Right ventricle myocardium inferior (tissue), 1 donor: ENCODE data around the gene TTI1. TPM values are rescaled to one million over a fixed set of nuclear protein-coding genes. Genes with fewer than 3 reads are reported as not detected.

Experiments used
- ATAC-seq: fragments of 200-7000 bp; cut with Tn5 transposase; one replicate; pipeline ENCODE4 v1.9.1; 2020; ENCODE audit warnings: mild to moderate bottlenecking, moderate library complexity
- DNase-seq: peaks from one replicate; pipeline ENCODE4 v3.0.0; 2021; ENCODE audit errors: missing footprints
- intact Hi-C: fragments of 100-400 bp; cut with DNase I; formaldehyde crosslinking; loops from one replicate; pipeline ENCODE4 v1.11.0; 2022
- total RNA-seq: library from RNA; stranded (reverse); fragmentation: NEBNext Ultra II Directional; extraction: Animal tissue kit (Norgen Biotek cat#: 25700); gene quantifications from one replicate; pipeline ENCODE4 v1.2.1, GENCODE V29; 2021
- donor health status: DM: no; HTN: yes; CAD: no; lungs with severe emphysema.

The TTI1 gene
- total RNA-seq, 1 donor from 2014 or later, result 12.4 TPM

- ATAC-seq (peak; percentile 90), DNase-seq (peak; percentile 95)
- intact Hi-C loops, result loop anchor here (1.0 to 10.0 kb wide), 3 partner anchors 107 to 303 kb away; partner anchors contain the start of gene TGM2
Observed at GRCh38 chr20:38057351-38057972, 24.2 kb upstream of the TTI1 start.

DNA sequence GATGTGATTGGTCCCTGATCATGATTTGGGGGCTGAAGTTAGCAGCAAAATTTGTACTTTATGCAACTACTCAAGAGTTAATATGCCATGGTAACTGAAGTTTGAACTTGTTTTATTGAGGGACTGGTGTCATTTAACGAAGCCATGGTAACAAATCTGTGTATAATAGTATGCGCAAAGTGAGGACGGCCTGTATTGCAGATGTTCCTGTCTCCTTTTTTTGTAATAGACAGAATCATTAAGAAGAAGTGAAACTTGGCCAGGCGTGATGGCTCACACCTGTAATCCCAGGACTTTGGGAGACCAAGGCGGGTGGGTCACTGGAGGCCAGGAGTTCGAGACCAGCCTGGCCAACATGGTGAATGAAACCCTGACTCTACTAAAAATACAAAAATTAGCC is 22.6 kb upstream of the TTI1 start:
- no peak for ATAC-seq
- no peak for DNase-seq
- intact Hi-C loops, result loop anchor here (2.0 to 10.0 kb wide), 2 partner anchors 109 to 301 kb away; partner anchors contain the start of gene TGM2

DNA sequence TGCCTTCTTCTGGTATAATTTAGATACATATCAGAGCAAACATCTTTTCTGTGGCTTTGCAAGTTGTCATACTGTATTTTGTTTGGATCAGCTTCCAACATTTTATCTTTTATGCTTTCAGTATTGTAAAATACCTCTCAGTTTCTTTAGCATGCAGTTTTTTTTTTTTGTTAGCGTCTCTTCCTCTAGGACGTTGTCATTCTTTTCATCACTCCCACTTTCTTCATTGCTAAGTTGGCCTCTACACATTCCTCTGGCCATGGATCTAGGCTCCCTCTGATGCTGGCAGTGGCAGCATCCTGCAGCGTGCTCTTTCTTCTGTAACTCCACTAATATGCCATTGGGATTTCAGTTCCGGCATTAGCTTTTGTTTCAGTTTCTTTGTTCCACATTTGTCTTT is 22.0 kb upstream of the TTI1 start:
- DNase-seq, result no peak
- intact Hi-C loops, result loop anchor here (10.0 kb wide), 1 partner anchor 300 kb away; no protein-coding TSS in a partner anchor
- no peak for ATAC-seq

DNA sequence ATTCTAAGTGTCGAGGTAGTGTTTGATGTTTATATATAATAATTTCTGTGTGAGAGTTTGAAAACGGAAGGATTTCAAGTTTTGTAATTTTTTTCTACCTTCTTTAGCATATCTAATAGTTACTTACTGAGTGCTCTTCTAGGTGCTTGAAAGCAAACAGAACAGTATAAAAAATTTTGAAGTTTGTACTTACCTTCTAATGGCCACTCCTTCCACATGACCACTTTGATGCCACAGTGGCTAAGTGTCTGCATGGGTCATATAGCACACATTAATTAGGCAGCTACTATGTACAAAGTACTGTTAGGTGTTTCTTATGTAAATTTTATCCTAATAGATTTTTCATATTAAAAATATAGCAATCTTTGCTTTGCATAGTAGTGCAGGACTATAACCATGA is 21.4 kb upstream of the TTI1 start:
- intact Hi-C loops, result loop anchor here (10.0 kb wide), 1 partner anchor 300 kb away; no protein-coding TSS in a partner anchor
- ATAC-seq, result no peak
- DNase-seq, result no peak

DNA sequence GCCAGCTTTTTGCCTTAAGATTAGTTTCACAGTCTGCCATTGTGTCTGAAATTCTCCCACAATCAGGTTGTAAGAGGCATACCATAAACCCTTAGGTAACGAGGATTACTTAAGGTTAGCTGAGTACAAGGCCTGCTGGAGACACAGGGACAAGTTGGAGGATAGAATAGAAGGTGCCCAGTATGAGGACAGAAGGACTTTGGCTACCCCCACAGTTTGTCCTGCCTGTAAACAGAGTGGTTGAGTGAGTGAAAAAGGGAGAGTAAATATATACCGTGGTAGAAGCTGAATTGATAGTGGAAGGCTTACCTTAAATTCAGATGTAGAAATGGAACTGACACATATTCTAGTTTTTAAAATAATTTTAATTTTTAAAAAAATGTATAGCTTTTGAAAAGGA is 19.6 kb upstream of the TTI1 start:
- intact Hi-C loops, result loop anchor here (10.0 kb wide), 1 partner anchor 298 kb away; no protein-coding TSS in a partner anchor
- DNase-seq, result no peak
- no peak for ATAC-seq

GRCh38 chr20:38050686-38051085 is 17.4 kb upstream of the TTI1 start:
- intact Hi-C loops, result loop anchor here (10.0 kb wide), 1 partner anchor 296 kb away; no protein-coding TSS in a partner anchor
- ATAC-seq (no peak), DNase-seq (no peak)

DNA sequence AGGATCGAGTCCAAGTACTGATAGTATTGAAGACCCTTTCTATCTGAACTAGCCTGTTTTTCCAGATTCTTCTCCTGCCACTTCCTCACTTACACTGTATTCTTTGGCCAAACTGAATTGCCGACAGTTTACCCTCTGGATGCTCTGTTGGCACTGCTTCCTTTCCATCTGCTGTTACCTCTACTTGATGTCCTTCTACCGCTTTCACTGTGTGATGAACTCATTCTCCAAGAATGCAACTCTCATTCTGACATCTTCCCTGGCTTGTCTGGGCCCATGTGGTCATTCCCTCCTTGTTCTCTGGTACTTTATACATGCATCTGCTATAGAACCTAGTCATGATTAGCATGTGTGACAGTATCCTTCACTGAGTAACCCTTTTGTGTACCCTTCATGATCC is 16.5 kb upstream of the TTI1 start:
- DNase-seq, result no peak
- intact Hi-C loops, result loop anchor here (5.0 to 10.0 kb wide), 2 partner anchors 147 to 295 kb away; partner anchors contain the start of gene VSTM2L
- no peak for ATAC-seq

- DNase-seq, result no peak
- intact Hi-C loops, result loop anchor here (5.0 kb wide), 1 partner anchor 144 kb away; the partner anchor contains the start of gene VSTM2L
- ATAC-seq, result peak; percentile 67
Observed at GRCh38 chr20:38046572-38046971, 13.3 kb upstream of the TTI1 start.

- DNase-seq, result no peak
- no peak for ATAC-seq
- intact Hi-C loops, result loop anchor here (5.0 kb wide), 1 partner anchor 142 kb away; the partner anchor contains the start of gene VSTM2L
Observed at GRCh38 chr20:38044685-38045084, 11.4 kb upstream of the TTI1 start.

GRCh38 chr20:38043512-38044300 is 10.4 kb upstream of the TTI1 start:
- no peak for ATAC-seq
- no peak for DNase-seq
- intact Hi-C loops, result no loop called here

- intact Hi-C loops, result no loop called here
- DNase-seq, result no peak
- ATAC-seq, result no peak
Observed at GRCh38 chr20:38040276-38040675, 7.0 kb upstream of the TTI1 start.

GRCh38 chr20:38036366-38036765 is 3.1 kb upstream of the TTI1 start:
- no peak for DNase-seq
- intact Hi-C loops, result no loop called here
- no peak for ATAC-seq

DNA sequence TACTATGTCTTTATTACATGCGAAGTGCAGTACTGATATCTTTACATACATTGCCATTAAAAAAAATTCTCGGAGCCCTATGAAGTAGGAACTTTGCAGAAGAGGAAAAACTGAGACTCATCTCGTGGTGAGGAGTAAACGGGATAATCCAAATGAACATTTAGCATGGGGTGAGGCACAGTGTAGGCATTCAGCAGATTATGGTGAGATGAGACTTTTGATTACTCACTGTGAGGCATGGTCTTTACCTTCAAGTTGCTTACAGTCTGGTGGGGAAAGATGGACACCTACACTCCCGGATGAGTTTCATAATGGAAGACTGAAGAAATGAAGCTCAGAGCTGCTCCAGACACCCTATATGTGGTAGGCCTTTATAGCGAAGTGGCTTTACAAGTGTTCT is 1.7 kb upstream of the TTI1 start:
- intact Hi-C loops, result no loop called here
- DNase-seq, result no peak
- ATAC-seq, result no peak

DNA sequence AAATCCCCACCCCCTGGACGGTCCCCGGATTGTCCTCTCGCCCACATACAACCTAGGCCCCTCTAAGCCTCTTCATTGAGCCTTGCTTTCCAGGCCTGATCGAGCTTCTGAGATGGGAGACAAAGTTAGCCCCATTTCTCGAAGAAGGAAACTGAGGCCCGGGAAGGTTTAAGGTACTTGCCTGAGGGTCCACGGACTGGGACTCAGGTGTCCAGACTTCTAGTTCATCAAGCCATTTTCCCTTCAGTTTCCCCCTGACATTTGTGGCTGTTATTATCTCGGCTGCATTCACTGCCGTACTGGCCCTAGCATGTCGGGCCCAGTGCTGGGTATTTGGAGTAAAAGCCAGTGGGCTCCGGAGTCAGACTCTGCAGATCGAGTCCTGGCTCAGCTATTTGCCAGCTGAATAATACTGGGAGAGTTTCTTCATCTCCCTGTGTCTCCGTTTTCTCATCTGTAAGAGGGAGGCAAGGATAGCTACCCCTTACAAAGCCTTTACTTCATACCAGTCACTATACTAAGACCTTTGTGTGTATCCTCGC is 923 bp upstream of the TTI1 start:
- ATAC-seq (no peak), DNase-seq (no peak)
- intact Hi-C loops, result no loop called here

GRCh38 chr20:38032585-38033329 is 499 bp downstream of the TTI1 start:
- ATAC-seq (peak; percentile 38), DNase-seq (peak; percentile 73)
- intact Hi-C loops, result no loop called here

- no peak for ATAC-seq
- intact Hi-C loops, result no loop called here
- no peak for DNase-seq
Observed at GRCh38 chr20:38031957-38032356, 1.3 kb downstream of the TTI1 start.

GRCh38 chr20:38029453-38029852 is 3.8 kb downstream of the TTI1 start:
- ATAC-seq (no peak), DNase-seq (no peak)
- intact Hi-C loops, result no loop called here

DNA sequence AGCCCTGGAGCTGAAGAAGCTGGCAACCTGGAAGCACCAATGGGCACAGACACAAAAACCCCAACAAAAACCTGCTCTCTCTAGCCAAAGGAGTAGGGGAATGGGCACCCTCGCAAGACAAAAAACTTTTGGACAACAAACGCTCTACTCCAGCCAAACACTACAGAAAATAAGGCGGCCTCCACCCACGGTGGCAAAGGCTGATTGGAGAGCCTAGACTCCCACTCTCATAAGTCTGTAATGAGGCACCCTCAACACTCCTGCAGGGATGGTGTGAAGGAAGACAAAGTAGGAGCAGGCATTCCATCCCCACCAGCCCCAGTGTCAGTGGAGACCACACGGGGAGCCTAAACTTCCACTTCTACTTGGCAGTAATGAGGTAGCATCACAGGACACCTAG is 8.8 kb downstream of the TTI1 start:
- DNase-seq (no peak), ATAC-seq (no peak)
- intact Hi-C loops, result no loop called here
